DOHH2 (cell line): ENCODE data around the gene SAXO2.
A peak's percentile ranks its signal among the peaks of the same experiment; 100 is the strongest.
"Not testable (repeated sequence)": the region's sequence is repeated elsewhere in the genome, so short reads cannot be mapped to it uniquely, and the experiment has no call there.

Source experiments
- H3F3A ChIP-seq: fragments of 200-600 bp; sonication (generic), shearing (Covaris generic); 2 replicates; pipeline ENCODE4 v1.6.0; 2016; ENCODE audit warnings: antibody characterized with exemption, mild to moderate bottlenecking; ENCODE audit not compliant: control insufficient read depth, insufficient read depth
- H3K27ac ChIP-seq: fragments of 200-600 bp; sonication (generic); 2 replicates; pipeline ENCODE4 v1.5.1; 2014; ENCODE audit warnings: low read depth, mild to moderate bottlenecking, low read length, moderate library complexity
- H3K27me3 ChIP-seq: fragments of 200-600 bp; sonication (generic); 2 replicates; pipeline ENCODE4 v1.6.1; 2014; ENCODE audit warnings: mild to moderate bottlenecking, low read length, mixed read lengths; ENCODE audit not compliant: control insufficient read depth
- H3K36me3 ChIP-seq: fragments of 200-600 bp; sonication (generic); 2 replicates; pipeline ENCODE4 v1.6.1; 2014; ENCODE audit warnings: mild to moderate bottlenecking, low read length, moderate library complexity, mixed read lengths; ENCODE audit not compliant: control insufficient read depth
- H3K4me1 ChIP-seq: fragments of 200-600 bp; sonication (generic); 2 replicates; pipeline ENCODE4 v1.6.1; 2014; ENCODE audit warnings: mild to moderate bottlenecking, low read length, mixed read lengths; ENCODE audit not compliant: control insufficient read depth
- H3K4me2 ChIP-seq: fragments of 200-600 bp; sonication (generic); 2 replicates; pipeline ENCODE4 v1.6.0; 2014; ENCODE audit warnings: mild to moderate bottlenecking, low read length, moderate library complexity
- H3K4me3 ChIP-seq: fragments of 200-600 bp; sonication (generic); 2 replicates; pipeline ENCODE4 v1.5.1; 2014; ENCODE audit warnings: mild to moderate bottlenecking, low read length, mixed read lengths
- H3K79me2 ChIP-seq: fragments of 200-600 bp; sonication (generic); 2 replicates; pipeline ENCODE4 v1.6.1; 2014; ENCODE audit warnings: mild to moderate bottlenecking, low read length, mixed read lengths; ENCODE audit not compliant: control insufficient read depth
- H3K9me2 ChIP-seq: fragments of 200-600 bp; sonication (generic); replicated peaks from 2 replicates; pipeline ENCODE4 v1.6.1; 2014; ENCODE audit warnings: mild to moderate bottlenecking, low read length, mixed read lengths; ENCODE audit not compliant: control insufficient read depth
- H3K9me3 ChIP-seq: fragments of 200-600 bp; sonication (generic); 2 replicates; pipeline ENCODE4 v1.6.1; 2014; ENCODE audit warnings: antibody characterized with exemption, low read length, mixed read lengths; ENCODE audit not compliant: control insufficient read depth, insufficient read depth
- H4K20me1 ChIP-seq: fragments of 200-600 bp; sonication (generic); 2 replicates; pipeline ENCODE4 v1.6.0; 2014; ENCODE audit warnings: low read depth, mild to moderate bottlenecking, antibody characterized with exemption, low read length, moderate library complexity; ENCODE audit not compliant: control insufficient read depth, insufficient read depth
- EZH2phosphoT487 ChIP-seq: fragments of 200-600 bp; sonication (generic); IDR thresholded peaks from 2 replicates; pipeline ENCODE4 v1.6.1; 2017; ENCODE audit warnings: borderline replicate concordance, mild to moderate bottlenecking, antibody characterized with exemption, low read length, moderate library complexity, mixed read lengths
- TF ChIP-seq, protein P1 (sequence below): fragments of 200-600 bp; sonication (generic); IDR thresholded peaks from one replicate; pipeline ENCODE4 v1.5.1; 2014; ENCODE audit warnings: antibody characterized with exemption, mild to moderate bottlenecking, low read depth, low read length; ENCODE audit not compliant: poor library complexity, severe bottlenecking

Gene SAXO2, protein sequence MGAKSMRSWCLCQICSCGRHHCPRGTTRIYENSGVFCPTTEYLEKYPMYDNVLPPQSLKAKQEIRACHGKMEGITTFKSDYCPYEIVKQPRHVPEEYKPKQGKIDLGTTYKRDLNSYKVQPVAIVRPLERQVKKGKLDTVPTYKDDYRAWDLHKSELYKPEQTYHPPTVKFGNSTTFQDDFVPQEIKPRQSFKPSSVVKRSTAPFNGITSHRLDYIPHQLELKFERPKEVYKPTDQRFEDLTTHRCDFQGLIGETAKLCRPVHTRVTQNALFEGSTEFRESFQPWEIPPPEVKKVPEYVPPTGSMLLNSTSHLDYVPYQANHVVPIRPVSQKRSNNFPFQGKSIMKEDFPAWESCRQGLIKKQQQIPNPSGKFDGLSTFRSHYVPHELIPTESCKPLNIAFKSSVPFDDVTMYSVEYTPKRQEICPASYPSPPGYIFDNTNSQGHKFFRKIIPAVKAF

GRCh38 chr15:82262422-82263026 is at the start of gene SAXO2, which contains the start of gene EFL1:
Gene SAXO2 (plus strand): TSS chr15:82262818. CDS start chr15:82262880, 62 bp downstream.
Gene EFL1 (minus strand): TSS chr15:82262734. CDS start chr15:82261778, 956 bp downstream.
- Histone ChIP-seq H4K20me1 (peaks cover 3% of the 10 kb centered on the region; the same call in 1 of the 2 replicates), H3K79me2 (peaks cover 34% of the 10 kb centered on the region), H3K27me3 (no peaks in the 10 kb centered on the region), H3F3A (no peaks in the 10 kb centered on the region), H3K4me2 (peak within 1 kb of the TSS; percentile 80), H3K9me2 (no peaks in the 10 kb centered on the region), H3K9me3 (no peaks in the 10 kb centered on the region), H3K36me3 (peaks cover 36% of the 10 kb centered on the region), H3K4me3 (peak within 1 kb of the TSS; percentile 96), H3K27ac (peak within 1 kb of the TSS; percentile 60), H3K4me1 (peaks cover 34% of the 10 kb centered on the region)
- TF ChIP-seq, protein P1, sequence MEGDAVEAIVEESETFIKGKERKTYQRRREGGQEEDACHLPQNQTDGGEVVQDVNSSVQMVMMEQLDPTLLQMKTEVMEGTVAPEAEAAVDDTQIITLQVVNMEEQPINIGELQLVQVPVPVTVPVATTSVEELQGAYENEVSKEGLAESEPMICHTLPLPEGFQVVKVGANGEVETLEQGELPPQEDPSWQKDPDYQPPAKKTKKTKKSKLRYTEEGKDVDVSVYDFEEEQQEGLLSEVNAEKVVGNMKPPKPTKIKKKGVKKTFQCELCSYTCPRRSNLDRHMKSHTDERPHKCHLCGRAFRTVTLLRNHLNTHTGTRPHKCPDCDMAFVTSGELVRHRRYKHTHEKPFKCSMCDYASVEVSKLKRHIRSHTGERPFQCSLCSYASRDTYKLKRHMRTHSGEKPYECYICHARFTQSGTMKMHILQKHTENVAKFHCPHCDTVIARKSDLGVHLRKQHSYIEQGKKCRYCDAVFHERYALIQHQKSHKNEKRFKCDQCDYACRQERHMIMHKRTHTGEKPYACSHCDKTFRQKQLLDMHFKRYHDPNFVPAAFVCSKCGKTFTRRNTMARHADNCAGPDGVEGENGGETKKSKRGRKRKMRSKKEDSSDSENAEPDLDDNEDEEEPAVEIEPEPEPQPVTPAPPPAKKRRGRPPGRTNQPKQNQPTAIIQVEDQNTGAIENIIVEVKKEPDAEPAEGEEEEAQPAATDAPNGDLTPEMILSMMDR, result no peak
- no peak for TF ChIP-seq EZH2phosphoT487

DNA sequence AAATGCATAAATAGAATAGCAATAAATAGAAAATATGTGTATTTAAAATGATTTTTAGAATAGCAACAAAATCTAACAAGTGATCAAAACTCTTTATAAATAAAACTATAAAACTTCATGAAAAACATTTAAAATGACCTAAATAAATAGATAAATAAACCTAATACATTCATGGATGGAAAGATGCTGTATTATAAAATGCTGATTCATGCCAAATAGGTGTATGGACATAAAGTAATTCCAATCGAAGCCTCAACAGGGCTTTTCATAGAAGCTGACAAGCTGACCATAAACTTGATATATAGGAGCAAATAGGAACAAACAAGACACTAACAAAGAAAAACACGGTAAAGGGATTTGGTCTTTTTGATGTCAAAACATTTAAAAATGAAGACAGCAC is 46.5 kb upstream of the SAXO2 start:
- H3K4me2 ChIP-seq, H3K27me3 ChIP-seq, H3K9me3 ChIP-seq, H3K79me2 ChIP-seq, H3K9me2 ChIP-seq, H3K4me1 ChIP-seq, H4K20me1 ChIP-seq, H3F3A ChIP-seq, H3K4me3 ChIP-seq, H3K27ac ChIP-seq: not testable (repeated sequence)
- H3K36me3 ChIP-seq, result peaks cover 26% of the 10 kb centered on the region

GRCh38 chr15:82221535-82221934 is 41.1 kb upstream of the SAXO2 start:
- peaks cover 16% of the 10 kb centered on the region for H3K36me3 ChIP-seq
- H3K27me3 ChIP-seq, H3K4me1 ChIP-seq, H3K79me2 ChIP-seq, H3K27ac ChIP-seq, H4K20me1 ChIP-seq, H3F3A ChIP-seq, H3K4me3 ChIP-seq, H3K4me2 ChIP-seq, H3K9me2 ChIP-seq, H3K9me3 ChIP-seq: not testable (repeated sequence)

GRCh38 chr15:82228750-82229149 is 33.9 kb upstream of the SAXO2 start:
- no peaks in the 10 kb centered on the region for H3K9me3 ChIP-seq
- peaks cover 11% of the 10 kb centered on the region for H3K4me1 ChIP-seq
- H3K27ac ChIP-seq, result no peak overlapping the region
- H3K36me3 ChIP-seq, result peaks cover 42% of the 10 kb centered on the region
- H4K20me1 ChIP-seq, result no peaks in the 10 kb centered on the region
- H3F3A ChIP-seq, result 0 out of 2 replicates have a peak, but pooled peaks cover under 1% of the 10 kb centered on the region
- no peak overlapping the region for H3K4me3 ChIP-seq
- H3K27me3 ChIP-seq, result no peaks in the 10 kb centered on the region
- no peaks in the 10 kb centered on the region for H3K79me2 ChIP-seq
- TF ChIP-seq, protein P1, result no peak
- TF ChIP-seq EZH2phosphoT487, result no peak
- no peak overlapping the region for H3K4me2 ChIP-seq
- H3K9me2 ChIP-seq, result no peaks in the 10 kb centered on the region
